Cardiac fibroblast (primary cell): Measurements from ENCODE around the gene CDYL2.

ENCODE experiments used
- DNase-seq, 2 donors: peaks; one replicate each; pipeline versions ENCODE4 v3.0.0 to v3.0.0-alpha.2; 2010; ENCODE audit warnings: low read depth in 2 of 2
- H3K4me3 ChIP-seq, 2 donors: replicated peaks in 1 of 2; 1 replicate in 1 of 2; 2 replicates in 1 of 2; pipeline ENCODE4 v1.5.1; 2011; ENCODE audit warnings: low read depth in 2 of 2, low read length in 2 of 2, mild to moderate bottlenecking in 2 of 2, moderate library complexity in 1 of 2
- TF ChIP-seq, protein P1 (sequence below): IDR thresholded peaks from one replicate; pipeline ENCODE4 v1.5.1; 2011; ENCODE audit warnings: low read depth, mild to moderate bottlenecking, low read length, inconsistent platforms

Gene CDYL2

GRCh38 chr16:80846275-80846674 lies 41.9 kb upstream of the CDYL2 start:
- no peak for DNase-seq
- TF ChIP-seq, protein P1, sequence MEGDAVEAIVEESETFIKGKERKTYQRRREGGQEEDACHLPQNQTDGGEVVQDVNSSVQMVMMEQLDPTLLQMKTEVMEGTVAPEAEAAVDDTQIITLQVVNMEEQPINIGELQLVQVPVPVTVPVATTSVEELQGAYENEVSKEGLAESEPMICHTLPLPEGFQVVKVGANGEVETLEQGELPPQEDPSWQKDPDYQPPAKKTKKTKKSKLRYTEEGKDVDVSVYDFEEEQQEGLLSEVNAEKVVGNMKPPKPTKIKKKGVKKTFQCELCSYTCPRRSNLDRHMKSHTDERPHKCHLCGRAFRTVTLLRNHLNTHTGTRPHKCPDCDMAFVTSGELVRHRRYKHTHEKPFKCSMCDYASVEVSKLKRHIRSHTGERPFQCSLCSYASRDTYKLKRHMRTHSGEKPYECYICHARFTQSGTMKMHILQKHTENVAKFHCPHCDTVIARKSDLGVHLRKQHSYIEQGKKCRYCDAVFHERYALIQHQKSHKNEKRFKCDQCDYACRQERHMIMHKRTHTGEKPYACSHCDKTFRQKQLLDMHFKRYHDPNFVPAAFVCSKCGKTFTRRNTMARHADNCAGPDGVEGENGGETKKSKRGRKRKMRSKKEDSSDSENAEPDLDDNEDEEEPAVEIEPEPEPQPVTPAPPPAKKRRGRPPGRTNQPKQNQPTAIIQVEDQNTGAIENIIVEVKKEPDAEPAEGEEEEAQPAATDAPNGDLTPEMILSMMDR: no peak
- no peak overlapping the region for H3K4me3 ChIP-seq

DNA sequence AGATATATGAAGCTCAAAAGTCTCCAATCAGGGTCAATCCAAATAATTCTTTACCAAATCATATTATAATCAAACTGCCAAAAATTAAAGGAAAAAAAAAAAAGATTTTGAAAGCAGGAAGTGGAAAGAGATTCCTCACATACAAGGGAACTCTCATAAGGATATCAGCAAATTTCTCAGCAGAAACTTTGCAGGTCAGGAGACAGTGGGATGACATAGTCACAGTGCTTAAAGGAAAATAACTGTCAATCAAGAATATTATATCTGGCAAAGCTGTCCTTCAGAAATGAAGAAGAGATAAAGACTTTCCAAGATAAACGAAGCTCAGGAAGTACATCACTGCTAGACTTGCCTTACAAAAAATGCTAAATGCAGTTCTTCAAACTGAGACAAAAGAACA lies 40.0 kb upstream of the CDYL2 start:
- TF ChIP-seq, protein P1: no peak
- DNase-seq: no peak
- H3K4me3 ChIP-seq: no peak overlapping the region

- no peak overlapping the region for H3K4me3 ChIP-seq
- TF ChIP-seq, protein P1: no peak
- no peak for DNase-seq
These were observed 36.8 kb upstream of the CDYL2 start for GRCh38 chr16:80841231-80841630.

- DNase-seq: no peak
- TF ChIP-seq, protein P1: no peak
- H3K4me3 ChIP-seq: no peak overlapping the region
These were observed 33.2 kb upstream of the CDYL2 start for GRCh38 chr16:80837533-80838147.

- TF ChIP-seq, protein P1: no peak
- DNase-seq: no peak
These were observed 32.4 kb upstream of the CDYL2 start for GRCh38 chr16:80836846-80837245.

GRCh38 chr16:80836202-80836601 lies 31.8 kb upstream of the CDYL2 start:
- TF ChIP-seq, protein P1: no peak
- no peak for DNase-seq
- no peak overlapping the region for H3K4me3 ChIP-seq

More at GRCh38 chr16:80836846-80837245, 32.4 kb upstream of the CDYL2 start:
- no peak overlapping the region for H3K4me3 ChIP-seq

GRCh38 chr16:80831039-80831438 lies 26.6 kb upstream of the CDYL2 start:
- H3K4me3 ChIP-seq: no peak overlapping the region
- DNase-seq: no peak
- TF ChIP-seq, protein P1: no peak
